ENCODE measurements around the gene UROC1.

The UROC1 gene

GRCh38 chr3:126516152-126516935 is 1.2 kb downstream of the UROC1 start:
- no peak for DNase-seq (ENCODE audit: low spot score)

DNA sequence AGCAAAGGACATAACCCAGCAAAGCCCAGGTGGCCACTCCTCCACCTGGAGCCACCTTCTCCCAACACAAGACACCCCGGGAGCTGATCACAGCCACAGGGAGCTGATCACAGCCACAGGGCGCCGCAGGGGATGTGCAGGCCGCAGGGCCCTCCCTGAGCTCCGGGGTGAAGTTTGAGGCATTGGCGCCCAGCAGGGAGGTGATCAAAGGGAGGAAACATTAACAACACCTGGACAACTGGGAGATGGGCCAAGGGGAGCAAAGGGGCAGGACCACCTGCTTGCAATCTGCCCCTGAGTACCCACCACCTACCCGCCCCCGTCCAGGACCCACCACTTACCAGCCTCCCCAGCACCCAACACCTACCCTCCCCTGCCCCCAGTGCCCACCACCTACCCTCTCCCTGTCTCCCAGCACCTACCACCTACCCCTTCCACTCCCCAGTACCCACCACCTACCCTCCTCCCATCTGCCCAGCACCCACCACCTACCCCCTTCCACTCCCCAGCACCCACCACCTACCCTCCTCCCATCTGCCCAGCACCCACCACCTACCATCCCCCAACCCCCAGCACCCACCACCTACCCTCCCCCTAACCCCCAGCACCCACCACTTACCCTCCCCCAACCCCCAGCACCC is 2.4 kb downstream of the UROC1 start:
- DNase-seq (ENCODE audit: low spot score): no peak

- no peak for DNase-seq (ENCODE audit: low spot score)
These were observed 3.4 kb downstream of the UROC1 start for GRCh38 chr3:126514161-126514560.

DNA sequence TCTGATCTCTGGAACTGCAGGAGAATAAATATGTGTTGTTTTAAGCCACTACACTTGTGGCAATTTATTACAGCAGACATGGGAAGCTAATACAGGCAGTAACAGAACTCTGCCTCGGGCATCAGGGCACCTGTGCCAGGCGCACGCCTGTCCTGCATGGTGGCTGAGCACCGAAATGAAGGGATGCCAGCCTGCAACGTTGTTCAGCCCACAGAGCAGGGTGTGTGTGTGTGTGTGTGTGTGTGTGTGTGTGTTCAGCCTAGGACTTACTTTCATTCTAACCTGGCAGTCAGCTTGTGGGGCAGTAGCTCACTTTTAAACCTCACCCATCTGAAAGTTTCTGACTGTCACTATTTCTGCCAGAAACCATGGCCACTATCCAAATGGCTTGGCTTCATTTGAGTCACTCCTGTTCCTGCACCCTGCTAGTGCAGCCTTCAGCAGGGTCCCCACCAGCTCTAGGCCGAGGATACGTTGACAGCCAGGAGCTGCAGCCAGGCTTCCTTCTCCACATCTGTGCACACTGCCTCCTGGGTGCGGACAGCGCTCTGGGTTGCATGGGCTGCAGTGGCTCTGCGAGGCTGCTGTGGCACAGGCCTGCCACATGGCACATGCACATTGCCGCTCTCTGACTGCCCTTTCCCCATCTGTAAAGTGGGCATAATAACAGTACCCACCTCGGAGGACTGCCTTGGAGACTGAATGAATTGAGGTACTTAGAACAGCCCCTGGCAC is 4.5 kb downstream of the UROC1 start:
- DNase-seq (ENCODE audit: low spot score): no peak

- peak; percentile 29 for DNase-seq (ENCODE audit: low spot score)
These were observed 5.5 kb downstream of the UROC1 start for GRCh38 chr3:126512026-126512425.

DNA sequence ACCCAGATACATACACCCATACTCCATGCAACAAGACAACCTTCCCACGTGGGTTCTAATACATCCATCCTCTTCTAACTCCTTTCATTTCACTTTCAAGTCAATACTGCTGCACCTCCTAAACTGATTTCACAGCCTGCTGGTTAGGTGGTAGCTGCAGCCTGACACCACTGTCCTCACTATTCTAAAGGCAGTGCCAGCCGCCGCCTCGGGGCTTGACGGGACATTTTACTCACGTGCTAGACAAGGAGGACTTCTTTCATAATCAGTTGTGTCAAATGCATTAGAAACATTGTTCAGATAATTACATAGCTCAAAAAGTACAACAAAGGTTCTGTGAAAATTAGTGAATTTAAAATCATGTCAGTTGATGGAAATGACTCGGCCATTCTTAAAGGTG is 6.3 kb downstream of the UROC1 start:
- no peak for DNase-seq (ENCODE audit: low spot score)

- no peak for DNase-seq (ENCODE audit: low spot score)
These were observed 7.2 kb downstream of the UROC1 start for GRCh38 chr3:126510308-126510910.

GRCh38 chr3:126509597-126510307 is 7.8 kb downstream of the UROC1 start:
- no peak for DNase-seq (ENCODE audit: low spot score)

DNA sequence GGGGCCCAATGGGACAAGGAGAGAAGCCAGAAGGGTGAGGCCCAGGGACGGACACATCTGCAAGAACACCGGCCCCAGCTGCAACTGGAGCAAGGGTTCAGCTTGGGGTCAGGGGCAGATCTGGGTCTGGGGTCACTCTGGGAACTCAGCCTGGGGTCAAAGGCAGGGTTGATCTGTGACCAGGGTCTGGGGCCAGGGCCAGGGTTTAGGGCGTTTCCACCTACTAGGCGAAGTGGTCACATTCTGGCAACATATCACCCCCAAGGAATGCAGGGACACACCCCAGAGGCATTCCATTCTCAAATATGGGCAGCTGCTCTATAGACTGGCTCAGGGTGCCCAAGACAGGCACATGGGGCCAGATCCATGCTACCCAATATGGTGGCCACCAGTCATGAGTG is 9.0 kb downstream of the UROC1 start:
- DNase-seq (ENCODE audit: low spot score): no peak

DNA sequence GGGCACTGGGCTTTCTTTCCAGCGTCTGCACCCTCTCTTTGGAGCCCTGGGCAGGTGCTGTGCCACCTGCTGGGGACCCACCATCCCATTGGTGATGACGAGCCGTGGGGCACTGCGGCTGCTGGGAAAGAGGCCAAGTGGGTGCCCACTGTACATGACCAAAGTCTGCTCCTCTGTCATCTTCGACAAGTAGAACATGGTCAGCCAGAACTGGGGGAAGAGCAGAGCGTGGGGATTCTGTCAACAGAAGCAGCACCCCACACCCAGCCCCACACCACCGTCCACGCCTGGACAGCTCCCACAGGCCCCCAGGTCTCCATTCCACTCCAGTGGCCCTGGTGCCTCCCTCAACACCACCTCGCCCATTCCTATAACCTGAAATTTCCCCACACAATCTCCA is 9.7 kb downstream of the UROC1 start:
- DNase-seq (ENCODE audit: low spot score): no peak

DNA sequence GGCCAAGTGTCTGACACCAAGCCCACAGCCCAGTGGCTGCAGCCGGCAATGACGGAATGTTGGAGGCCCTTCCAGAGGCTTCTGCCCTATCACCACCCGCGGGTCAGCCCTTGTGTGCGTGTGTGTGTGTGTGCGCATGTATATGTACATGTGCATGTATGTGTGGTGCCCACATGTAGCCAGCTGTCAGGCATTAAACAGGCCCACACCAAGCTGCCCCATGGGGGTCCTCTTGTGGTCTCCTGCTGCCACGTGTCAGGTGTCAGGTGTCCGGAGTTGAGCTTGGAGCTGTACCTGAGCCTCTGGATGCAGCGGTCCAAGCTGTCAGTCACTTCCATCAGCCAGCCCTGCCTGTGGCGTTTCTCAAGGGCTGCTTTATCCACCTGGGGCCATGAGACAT is 13.9 kb downstream of the UROC1 start:
- DNase-seq (ENCODE audit: low spot score): no peak

DNA sequence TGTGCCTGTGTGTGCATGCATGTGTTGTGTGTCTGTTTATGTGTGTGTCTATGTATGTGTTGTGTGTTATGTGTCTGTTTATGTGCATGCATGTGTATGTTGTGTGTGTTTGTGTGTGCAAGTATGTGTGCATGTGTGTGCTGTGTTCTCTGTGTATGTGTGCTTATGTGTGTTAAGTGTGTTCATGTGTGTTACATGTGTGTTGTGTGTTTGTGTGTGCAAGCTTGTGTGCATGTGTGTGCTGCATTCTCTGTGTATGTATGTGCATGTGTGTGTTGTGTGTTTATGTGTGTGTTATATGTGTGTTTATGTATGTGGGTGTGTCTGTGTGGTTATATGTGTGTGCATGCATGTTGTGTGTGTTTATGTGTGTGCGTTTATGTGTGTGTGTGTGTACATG is 14.9 kb downstream of the UROC1 start:
- no peak for DNase-seq (ENCODE audit: low spot score)

DNA sequence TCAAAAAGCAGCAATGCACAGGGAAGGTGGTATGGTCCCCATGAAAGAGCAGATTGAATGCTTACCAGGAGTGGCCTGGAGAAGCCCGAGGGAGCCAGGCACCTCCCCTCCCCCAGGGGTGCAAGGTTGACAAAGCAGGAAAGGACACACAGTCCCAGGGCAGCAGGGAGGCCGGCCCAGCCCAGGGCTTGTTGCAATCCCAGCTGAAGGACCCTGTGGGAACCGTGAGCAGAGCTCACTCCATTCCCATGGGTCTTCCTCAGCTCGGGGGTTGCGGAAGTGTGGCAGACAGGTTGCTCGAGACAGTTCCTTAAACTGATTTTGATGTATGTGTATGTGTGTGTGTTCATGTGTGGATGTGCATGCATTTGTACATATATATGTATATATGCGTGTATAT is 15.8 kb downstream of the UROC1 start:
- no peak for DNase-seq (ENCODE audit: low spot score)

DNA sequence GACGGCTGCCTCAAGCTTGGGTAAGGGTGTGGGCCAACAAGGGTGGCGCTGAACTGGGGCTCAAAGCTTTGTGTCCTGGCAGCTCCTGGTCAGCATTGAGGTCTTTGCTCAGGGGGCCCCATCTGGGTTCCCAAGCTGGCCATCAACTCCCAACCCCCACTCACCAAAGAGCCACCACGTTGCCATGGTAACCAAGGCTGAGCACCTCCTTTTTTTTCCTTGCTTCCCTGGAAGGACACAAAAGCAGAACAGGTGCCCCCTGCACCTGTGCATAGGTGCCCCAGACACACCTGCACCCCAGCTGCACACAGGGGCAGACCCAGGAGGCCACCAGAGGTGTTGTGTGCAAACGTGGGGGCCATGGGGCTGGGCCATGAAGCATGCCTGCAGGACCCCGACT is 16.5 kb downstream of the UROC1 start:
- no peak for DNase-seq (ENCODE audit: low spot score)

- no peak for DNase-seq (ENCODE audit: low spot score)
These were observed 17.6 kb downstream of the UROC1 start for GRCh38 chr3:126500016-126500415.

- no peak for DNase-seq (ENCODE audit: low spot score)
These were observed 18.2 kb downstream of the UROC1 start for GRCh38 chr3:126499401-126499800.

- no peak for DNase-seq (ENCODE audit: low spot score)
These were observed 18.6 kb downstream of the UROC1 start for GRCh38 chr3:126498929-126499328.

GRCh38 chr3:126498461-126498860 is 19.1 kb downstream of the UROC1 start:
- no peak for DNase-seq (ENCODE audit: low spot score)

DNA sequence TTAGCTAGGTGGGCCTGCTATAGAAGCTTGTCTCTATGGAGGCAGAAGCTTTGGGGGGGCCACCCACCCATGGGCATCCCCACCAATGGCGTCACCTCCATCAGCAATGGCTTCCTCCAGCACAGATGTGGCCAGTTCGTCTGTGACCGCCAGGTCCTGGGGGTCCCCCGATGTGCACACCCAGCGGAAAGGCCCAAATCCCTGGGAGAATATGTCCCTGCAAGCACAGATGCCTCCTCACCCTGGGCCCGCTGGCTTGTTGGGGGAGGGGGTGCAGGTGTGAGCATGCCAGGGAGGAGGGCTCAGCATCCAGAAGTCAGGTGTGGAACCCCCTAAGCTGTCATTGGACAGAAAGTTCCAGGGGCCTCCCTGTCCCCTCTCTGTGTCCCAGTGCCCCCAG is 19.6 kb downstream of the UROC1 start:
- no peak for DNase-seq (ENCODE audit: low spot score)

- DNase-seq (ENCODE audit: low spot score): no peak
These were observed 20.4 kb downstream of the UROC1 start for GRCh38 chr3:126496894-126497850.

GRCh38 chr3:126495786-126496185 is 21.8 kb downstream of the UROC1 start:
- no peak for DNase-seq (ENCODE audit: low spot score)
